ENCODE results near the gene AQP7.

Gene AQP7

GRCh38 chr9:33443464-33444154 lies 41.2 kb upstream of the AQP7 start:
- Histone ChIP-seq H3K27ac (ENCODE audit: low read depth, low read length) (no peak overlapping the region), H2AFZ (ENCODE audit: low read depth, low read length, severe bottlenecking) (no peak overlapping the region), H3K4me3 (ENCODE audit: insufficient read depth, low read length, poor library complexity, severe bottlenecking) (no peak overlapping the region), H3K27me3 (ENCODE audit: low read length) (no peaks in the 10 kb centered on the region), H3K36me3 (ENCODE audit: low read length) (no peaks in the 10 kb centered on the region), H3F3A (ENCODE audit: insufficient read depth) (no peaks in the 10 kb centered on the region), H3K9ac (ENCODE audit: low read length) (no peak overlapping the region), H3K9me3 (ENCODE audit: insufficient read depth, low read length) (no peaks in the 10 kb centered on the region), H3K9me2 (replicated peaks; ENCODE audit: insufficient read depth, low read length) (no peaks in the 10 kb centered on the region), H3K4me2 (ENCODE audit: low read depth, low read length, poor library complexity, severe bottlenecking) (no peak overlapping the region), H4K20me1 (ENCODE audit: low read depth, low read length) (no peaks in the 10 kb centered on the region), H3K79me2 (ENCODE audit: insufficient read depth, low read length) (no peaks in the 10 kb centered on the region)
- TF ChIP-seq CTCF (IDR thresholded peaks at IDR 0.05; ENCODE audit: insufficient read depth, low read length, poor library complexity, severe bottlenecking) (no peak), EZH2phosphoT487 (conservative IDR thresholded peaks at IDR 0.05; ENCODE audit: low read length) (no peak)

GRCh38 chr9:33443047-33443446 lies 40.7 kb upstream of the AQP7 start:
- Histone ChIP-seq H3K79me2 (ENCODE audit: insufficient read depth, low read length) (no peaks in the 10 kb centered on the region), H3K9me2 (replicated peaks; ENCODE audit: insufficient read depth, low read length) (no peaks in the 10 kb centered on the region), H3K4me3 (ENCODE audit: insufficient read depth, low read length, poor library complexity, severe bottlenecking) (no peak overlapping the region), H2AFZ (ENCODE audit: low read depth, low read length, severe bottlenecking) (no peak overlapping the region), H3F3A (ENCODE audit: insufficient read depth) (no peaks in the 10 kb centered on the region), H3K4me2 (ENCODE audit: low read depth, low read length, poor library complexity, severe bottlenecking) (no peak overlapping the region), H4K20me1 (ENCODE audit: low read depth, low read length) (no peaks in the 10 kb centered on the region), H3K27me3 (ENCODE audit: low read length) (no peaks in the 10 kb centered on the region), H3K9me3 (ENCODE audit: insufficient read depth, low read length) (no peaks in the 10 kb centered on the region), H3K36me3 (ENCODE audit: low read length) (no peaks in the 10 kb centered on the region), H3K9ac (ENCODE audit: low read length) (no peak overlapping the region), H3K27ac (ENCODE audit: low read depth, low read length) (no peak overlapping the region)
- TF ChIP-seq CTCF (IDR thresholded peaks at IDR 0.05; ENCODE audit: insufficient read depth, low read length, poor library complexity, severe bottlenecking): no peak
- no peak for TF ChIP-seq EZH2phosphoT487 (conservative IDR thresholded peaks at IDR 0.05; ENCODE audit: low read length)

- Histone ChIP-seq H3K79me2 (ENCODE audit: insufficient read depth, low read length) (no peaks in the 10 kb centered on the region), H2AFZ (ENCODE audit: low read depth, low read length, severe bottlenecking) (no peak overlapping the region), H3K4me2 (ENCODE audit: low read depth, low read length, poor library complexity, severe bottlenecking) (no peak overlapping the region), H3K9me3 (ENCODE audit: insufficient read depth, low read length) (no peaks in the 10 kb centered on the region), H3K36me3 (ENCODE audit: low read length) (no peaks in the 10 kb centered on the region), H3K27me3 (ENCODE audit: low read length) (no peaks in the 10 kb centered on the region), H3K4me3 (ENCODE audit: insufficient read depth, low read length, poor library complexity, severe bottlenecking) (no peak overlapping the region), H4K20me1 (ENCODE audit: low read depth, low read length) (no peaks in the 10 kb centered on the region), H3K9me2 (replicated peaks; ENCODE audit: insufficient read depth, low read length) (no peaks in the 10 kb centered on the region), H3K9ac (ENCODE audit: low read length) (no peak overlapping the region), H3K27ac (ENCODE audit: low read depth, low read length) (no peak overlapping the region), H3F3A (ENCODE audit: insufficient read depth) (no peaks in the 10 kb centered on the region)
- TF ChIP-seq EZH2phosphoT487 (conservative IDR thresholded peaks at IDR 0.05; ENCODE audit: low read length): no peak
- no peak for TF ChIP-seq CTCF (IDR thresholded peaks at IDR 0.05; ENCODE audit: insufficient read depth, low read length, poor library complexity, severe bottlenecking)
These were observed 39.8 kb upstream of the AQP7 start for GRCh38 chr9:33442125-33442524.

All from SU-DHL-6 (cell line).